GM18858 (cell line): ENCODE results near the gene JCHAIN.
"Not testable (repeated sequence)": the region's sequence is repeated elsewhere in the genome, so short reads cannot be mapped to it uniquely, and the experiment has no call there.

Source experiments
- ATAC-seq: cut with Tn5 transposase; IDR thresholded peaks from one replicate; pipeline ENCODE4 v1.9.1; 2021; ENCODE audit not compliant: unreplicated experiment

JCHAIN gene

GRCh38 chr4:70666369-70666768 lies at the start of gene JCHAIN:
TSS of gene JCHAIN (minus strand) at chr4:70666508. CDS start at chr4:70666490, 18 bp downstream.
- ATAC-seq, result peak; percentile 50

DNA sequence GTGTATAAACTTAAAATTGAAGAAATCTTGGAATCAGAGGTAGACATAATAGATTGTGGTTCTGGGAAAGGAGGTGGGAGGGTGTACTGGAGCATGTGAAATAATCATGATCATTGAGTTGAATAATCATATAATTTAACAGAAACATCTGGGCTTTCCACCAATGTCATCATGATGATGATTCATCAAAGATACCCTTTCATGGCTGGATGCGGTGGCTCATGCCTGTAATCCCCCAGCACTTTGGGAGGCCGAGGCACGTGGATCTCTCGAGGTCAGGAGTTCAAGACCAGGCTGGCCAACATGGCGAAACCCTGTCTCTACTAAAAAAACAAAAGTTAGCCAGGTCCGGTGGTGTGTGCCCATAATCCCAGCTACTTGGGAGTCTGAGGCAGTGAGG lies 48.8 kb upstream of the JCHAIN start:
- ATAC-seq, result no peak

DNA sequence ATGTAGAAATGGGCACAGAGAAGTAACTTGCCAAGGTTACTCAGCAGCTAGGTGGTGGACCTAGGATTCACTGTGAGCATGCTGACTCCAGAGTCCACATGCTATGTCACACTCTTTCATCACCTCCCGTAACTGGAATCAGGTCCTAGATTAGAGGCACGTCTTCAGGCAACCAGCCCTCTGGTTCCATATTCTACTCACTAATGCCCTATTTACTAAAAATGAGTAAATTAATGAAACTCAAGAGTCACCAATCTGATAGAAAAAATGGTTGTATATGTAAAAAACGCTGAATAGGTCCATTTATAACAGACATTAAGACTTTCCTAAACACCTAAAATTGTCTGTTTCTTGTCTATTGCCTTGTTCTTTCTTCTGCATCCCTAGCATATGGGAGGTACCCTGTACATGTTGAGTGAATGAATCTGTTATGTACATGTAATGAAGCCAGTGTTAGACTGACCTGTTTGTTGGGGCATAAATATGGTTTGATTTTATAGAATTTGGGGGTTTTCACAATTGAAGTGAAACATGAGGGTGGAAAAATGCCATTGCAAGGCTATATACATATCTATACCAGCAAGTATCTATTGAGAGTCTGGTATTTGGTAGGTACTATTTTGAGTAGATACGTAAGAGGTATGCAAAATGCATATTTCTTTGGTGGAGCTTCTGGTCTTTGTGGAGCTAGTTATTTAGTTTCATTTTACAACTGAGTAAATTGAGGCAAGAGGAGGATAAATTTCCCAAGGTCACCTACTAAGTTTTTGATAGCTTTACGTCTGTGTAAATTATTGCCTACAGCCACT lies 48.0 kb upstream of the JCHAIN start:
- peak; percentile 50 for ATAC-seq

- peak; percentile 42 for ATAC-seq
These were observed 47.3 kb upstream of the JCHAIN start for GRCh38 chr4:70713453-70714078.

GRCh38 chr4:70712604-70713452 lies 46.5 kb upstream of the JCHAIN start:
- ATAC-seq, result no peak

GRCh38 chr4:70712150-70712549 lies 45.8 kb upstream of the JCHAIN start:
- ATAC-seq, result no peak

DNA sequence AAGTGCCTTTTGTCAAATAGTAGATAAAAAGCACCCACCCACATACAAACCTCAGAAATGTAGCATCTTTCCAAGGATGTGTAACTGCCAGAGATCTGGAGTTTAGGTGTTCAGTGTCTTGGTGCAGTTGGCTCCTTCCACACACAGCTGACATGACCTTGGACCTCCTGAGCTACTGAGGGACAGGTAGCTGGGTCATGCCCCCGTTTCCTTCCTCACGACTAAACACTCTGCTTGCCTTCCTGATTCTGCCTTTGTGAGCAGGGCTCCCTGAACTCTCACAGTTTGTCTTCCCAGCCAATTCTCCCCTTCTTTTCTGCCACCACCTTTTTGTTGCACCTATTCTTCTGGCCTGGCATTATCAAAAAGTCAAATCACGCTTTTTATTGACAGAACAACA lies 45.3 kb upstream of the JCHAIN start:
- ATAC-seq, result no peak

DNA sequence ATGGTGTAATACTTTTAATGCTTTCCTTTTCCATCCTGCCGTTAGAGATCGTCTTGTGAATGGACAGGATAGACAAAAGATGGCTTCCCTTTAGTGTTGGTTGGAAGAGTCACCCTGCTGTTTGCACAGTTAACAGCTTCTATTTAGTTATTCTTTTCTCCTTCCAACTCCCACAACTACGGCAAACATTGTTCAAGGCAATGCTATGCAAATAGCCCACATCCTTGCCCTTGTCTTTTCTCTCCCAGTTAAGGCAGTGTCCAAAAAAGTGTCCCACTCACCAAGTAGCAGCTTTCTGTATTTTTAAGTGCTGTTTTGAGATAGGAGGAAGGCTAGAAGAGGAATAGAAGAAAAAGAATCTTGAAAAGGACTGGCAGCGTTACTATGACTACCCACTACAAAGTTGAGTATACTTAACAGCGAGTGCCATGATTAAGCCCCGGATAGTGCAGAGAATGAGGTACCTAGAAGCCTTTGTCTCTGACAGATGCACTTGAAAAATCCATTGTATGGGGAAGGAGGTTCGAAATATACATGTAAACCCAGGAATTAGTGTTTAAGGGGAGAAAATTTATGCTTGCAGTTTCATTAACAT lies 43.4 kb upstream of the JCHAIN start:
- ATAC-seq, result no peak

- ATAC-seq, result no peak
These were observed 40.2 kb upstream of the JCHAIN start for GRCh38 chr4:70706516-70706915.

DNA sequence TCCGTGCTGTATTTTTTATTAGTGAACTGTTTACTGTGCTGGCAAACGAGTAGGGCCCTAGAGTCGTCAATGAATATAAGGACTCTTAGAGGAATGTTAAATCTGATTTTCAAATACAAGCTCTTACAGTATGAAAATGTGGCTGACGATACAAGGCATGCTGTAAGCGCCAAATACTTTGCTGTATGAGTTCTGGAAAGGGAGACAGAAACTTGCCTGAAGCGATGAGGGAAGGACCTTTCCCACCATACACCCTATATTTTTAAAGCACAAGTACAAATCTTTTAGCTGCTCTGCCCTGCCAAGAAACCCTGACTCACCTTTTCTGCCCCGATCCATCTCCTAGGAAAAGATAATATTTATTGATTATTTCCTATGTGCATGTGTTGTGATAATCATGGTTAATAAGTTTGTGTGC lies 39.7 kb upstream of the JCHAIN start:
- ATAC-seq, result no peak

- ATAC-seq, result peak; percentile 46
These were observed 39.1 kb upstream of the JCHAIN start for GRCh38 chr4:70705183-70706043.

- peak; percentile 25 for ATAC-seq
These were observed 38.5 kb upstream of the JCHAIN start for GRCh38 chr4:70704931-70705182.

DNA sequence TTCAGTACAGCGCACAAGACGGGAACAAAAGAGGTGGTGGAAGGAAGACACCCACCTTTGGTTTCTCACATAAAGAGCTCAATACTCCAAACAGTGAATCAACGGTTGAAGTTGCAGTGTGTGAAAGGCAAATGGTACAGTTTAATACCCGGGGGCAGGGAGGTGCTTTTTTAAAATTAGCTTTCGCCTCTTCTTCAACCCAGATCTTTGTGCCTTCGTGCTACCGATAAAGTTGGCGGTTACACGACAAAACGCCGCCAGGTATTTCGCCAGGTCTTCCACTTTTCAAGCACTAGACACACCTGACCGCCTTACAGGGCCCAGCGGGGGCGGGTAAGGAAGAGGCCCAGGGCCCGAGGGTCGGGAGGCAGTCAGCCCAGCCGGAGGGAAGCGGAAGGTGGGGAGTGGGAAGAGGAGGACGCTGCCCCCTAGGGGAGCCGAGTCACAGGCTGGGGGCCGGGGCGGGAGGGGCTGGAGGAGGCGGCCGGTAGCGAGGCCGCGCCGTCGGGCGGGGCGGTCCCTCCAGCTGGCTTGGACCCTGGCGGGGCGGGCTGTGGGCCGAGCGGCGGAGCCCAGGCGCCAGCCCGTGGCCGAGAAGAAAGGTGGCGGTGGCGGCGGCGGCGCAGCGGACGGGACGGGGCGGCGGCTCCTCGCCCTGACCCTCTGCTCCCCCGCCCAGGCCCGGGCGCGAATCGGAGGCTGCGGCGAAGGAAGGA lies 38.1 kb upstream of the JCHAIN start:
- peak; percentile 35 for ATAC-seq

GRCh38 chr4:70703619-70704214 lies 37.4 kb upstream of the JCHAIN start:
- no peak for ATAC-seq

GRCh38 chr4:70702592-70702991 lies 36.3 kb upstream of the JCHAIN start:
- ATAC-seq, result not testable (repeated sequence)

DNA sequence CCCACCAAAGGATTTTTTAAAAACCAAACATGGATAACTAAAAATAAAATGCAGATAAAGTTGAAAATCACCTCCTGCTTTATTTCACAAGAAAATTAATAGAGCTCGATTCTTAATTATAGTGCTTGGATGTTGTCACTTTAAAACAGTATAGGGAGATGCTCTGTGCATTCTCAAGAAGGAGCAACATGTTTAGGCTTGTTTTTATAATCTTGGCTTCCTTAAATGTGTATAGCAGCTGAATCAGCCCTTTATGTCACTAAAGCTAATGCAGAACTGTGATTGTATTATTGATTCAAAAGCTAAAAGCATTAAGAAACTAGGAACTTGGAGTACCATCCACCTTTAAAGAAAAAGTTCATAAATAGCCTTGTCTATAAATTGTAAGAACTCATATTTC lies 35.0 kb upstream of the JCHAIN start:
- ATAC-seq, result no peak

GRCh38 chr4:70700712-70701111 lies 34.4 kb upstream of the JCHAIN start:
- ATAC-seq, result no peak

GRCh38 chr4:70698435-70698834 lies 32.1 kb upstream of the JCHAIN start:
- ATAC-seq, result not testable (repeated sequence)

GRCh38 chr4:70694633-70695032 lies 28.3 kb upstream of the JCHAIN start:
- not testable (repeated sequence) for ATAC-seq
